ENCODE data around the gene EFCAB9.
"Not testable (repeated sequence)": the region's sequence is repeated elsewhere in the genome, so short reads cannot be mapped to it uniquely, and the experiment has no call there.

EFCAB9 gene

DNA sequence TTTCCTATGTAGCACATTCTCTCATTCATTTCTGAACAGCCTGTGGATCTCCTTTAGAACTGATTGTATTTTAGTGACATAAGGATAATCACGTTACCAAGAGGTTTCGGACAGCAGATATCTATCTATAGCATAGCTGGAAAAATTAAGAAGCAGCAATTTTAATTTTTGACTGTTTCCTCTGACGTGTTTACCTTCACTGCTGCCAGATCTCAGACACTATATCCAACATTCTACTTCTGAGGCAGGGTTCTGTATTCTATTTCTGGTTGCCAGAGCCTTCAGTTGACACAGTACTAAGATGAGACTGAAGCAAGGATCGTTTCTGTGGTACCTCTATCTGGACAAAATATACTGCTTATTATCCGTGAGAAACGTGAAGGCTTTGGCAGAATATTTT lies at the start of gene EFCAB9:
EFCAB9 (plus strand) TSS at position 301 of the 400 bp plus-strand sequence; CDS start at position 302, 1 bp downstream.
- no peak for DNase-seq

DNA sequence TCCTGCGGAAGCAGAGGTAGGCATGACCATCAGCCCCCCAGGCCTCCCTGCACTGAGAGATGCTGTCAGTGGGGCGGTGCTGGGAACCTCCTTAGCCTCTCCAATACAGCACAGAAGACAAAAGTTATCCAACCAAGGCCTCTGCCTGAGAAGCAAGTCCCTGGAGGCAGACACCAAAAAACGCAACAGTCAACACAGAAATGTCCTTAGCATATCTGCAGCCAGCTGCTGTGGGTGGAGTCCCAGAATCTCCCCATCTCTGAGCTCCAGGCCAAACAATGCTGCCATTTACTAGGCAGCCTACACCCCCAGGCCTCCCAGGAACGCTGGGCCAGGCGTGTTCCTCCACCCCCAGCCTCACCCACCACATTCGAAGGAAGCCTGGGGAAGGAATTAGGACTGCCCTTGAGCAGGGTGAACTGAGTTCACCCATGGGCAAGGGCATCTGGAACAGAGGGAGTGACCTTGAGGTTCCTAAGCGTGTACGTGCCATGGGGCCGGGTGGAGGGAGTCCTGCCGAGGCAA lies 49.6 kb upstream of the EFCAB9 start:
- peak; percentile 56 for DNase-seq

DNA sequence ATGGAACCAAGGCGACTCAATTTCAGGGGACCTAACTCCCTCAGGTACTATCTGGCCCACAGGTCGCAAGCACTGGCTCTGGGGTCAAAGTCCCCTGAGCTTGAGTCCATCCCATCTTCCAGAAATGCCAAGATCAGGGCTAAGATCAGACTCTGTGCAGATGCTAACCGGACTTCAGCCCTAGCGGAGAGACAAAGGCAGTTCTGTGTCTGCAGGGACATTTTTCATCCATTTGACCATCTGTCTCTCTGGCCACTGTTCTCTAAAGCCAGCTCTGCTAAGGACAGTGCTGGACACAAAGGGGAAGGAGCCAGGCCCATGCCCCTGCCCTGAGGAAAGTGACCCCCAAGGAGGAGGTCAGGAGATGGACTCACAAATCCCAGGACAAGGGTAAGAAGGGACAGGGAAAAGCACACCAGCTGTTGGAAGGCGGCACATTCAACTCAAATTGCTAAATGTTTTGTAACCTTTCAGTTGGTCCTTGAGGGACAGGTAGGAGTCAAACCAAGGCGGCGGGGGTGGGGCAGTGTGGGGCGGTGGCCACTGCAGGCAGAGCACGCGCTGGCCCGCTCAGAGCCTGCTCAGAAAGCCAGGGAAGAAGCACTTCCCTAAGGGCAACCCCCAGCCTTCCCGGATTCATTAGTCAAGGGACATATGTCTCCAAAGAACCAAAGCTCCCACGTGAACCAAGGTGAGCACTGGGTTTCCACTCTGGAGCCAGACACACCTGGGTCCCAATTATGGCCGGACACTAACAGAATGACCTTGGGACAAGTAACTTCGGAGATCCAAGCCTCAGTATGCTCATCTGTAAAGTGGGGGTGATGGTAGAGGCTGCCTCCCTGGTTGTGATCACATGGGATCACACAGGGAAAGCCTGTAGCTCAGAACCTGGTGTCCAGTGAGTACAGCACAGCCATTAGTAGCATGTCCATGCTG lies 48.8 kb upstream of the EFCAB9 start:
- DNase-seq, result no peak

DNA sequence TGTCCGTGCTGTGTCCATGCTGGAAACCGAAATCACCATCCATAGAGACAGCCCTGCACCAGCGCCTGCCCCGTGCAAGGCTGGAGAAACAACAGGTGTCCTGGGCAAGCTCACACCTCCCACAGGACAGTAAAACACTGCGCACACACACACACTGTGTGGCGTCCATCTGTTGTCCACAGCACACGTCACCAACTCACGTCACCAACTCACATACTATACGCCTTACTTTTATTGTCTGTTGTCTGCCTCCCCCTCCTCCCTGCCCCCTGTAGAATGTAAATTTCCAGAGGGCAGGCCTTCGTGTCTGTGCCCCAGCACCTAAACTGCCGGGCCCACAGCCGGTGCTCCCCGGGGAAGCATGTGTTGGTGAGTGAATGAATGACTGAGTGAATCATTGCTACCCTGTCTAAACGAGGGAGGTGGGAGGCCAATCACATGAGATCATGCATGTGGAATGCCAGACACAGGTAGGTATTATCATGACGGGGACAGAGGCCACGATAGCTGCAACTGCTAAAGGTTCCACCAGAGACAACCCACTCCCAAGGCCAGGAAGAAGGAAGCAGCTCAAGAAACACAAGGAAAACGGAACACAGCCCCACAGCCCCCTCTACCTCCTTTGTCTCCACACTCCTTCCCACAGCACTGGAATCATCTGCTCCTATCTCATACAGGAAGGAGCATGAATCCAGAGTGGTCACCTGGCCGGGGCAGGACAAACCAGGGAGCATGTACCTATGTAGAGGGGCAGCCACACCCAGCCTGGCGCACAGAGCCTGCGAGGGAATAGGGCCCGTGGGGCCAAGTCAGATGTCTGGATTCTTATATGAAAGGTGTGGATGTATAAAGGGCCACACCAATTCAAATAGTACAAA lies 47.9 kb upstream of the EFCAB9 start:
- no peak for DNase-seq

DNA sequence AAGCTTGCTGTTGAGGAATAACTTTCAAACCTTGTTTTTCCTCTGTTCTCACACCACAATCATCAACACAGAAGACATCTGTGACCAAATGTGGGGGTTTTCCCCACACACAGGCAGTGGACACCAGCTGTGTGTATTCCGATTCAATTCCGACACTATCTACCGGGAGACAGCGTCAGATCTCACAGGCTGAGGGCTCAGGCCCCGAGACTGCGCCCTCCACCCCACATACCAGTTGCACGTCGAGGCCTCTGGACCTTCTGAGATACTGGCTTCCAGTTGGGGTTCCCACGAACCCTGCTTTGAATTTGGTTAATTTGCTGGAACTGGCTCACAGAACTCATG lies 47.3 kb upstream of the EFCAB9 start:
- no peak for DNase-seq

DNA sequence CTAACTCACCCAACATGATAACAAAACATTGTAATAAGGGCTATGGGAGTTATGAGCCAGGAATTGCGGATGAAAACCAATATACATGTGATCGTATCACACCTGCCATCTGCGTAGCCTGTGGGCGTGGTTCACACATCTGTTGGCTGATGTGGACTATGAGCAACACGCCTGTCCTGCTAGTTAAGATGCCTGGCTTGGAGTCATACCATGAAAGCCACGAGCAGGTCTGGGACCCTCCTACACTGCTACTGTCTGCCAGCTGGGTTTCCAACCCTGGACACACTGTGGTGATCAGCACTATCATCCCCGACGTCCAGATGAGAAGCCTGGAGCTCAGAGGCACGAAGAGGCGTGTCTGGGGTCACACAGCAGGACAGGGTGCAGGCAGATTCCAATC lies 46.1 kb upstream of the EFCAB9 start:
- no peak for DNase-seq

DNA sequence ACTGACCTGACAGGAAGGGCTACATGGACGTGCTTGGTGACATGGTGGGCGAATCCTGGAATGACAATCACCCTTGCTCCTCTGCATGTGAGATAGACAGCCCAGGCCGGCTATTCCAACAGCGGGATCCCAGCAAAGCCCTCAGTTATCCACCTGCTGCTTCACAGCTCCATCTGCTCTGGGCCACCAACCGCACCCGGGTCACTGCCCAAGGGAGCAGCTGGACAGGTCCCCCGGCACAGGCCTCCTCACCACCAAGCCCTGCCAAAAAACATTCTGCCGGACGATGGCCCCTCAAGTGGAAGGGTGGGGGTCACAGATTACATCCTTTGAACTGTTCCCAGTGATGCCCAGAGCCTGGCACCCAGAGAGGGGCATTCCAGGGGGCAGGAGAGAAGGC lies 45.6 kb upstream of the EFCAB9 start:
- DNase-seq, result no peak

DNA sequence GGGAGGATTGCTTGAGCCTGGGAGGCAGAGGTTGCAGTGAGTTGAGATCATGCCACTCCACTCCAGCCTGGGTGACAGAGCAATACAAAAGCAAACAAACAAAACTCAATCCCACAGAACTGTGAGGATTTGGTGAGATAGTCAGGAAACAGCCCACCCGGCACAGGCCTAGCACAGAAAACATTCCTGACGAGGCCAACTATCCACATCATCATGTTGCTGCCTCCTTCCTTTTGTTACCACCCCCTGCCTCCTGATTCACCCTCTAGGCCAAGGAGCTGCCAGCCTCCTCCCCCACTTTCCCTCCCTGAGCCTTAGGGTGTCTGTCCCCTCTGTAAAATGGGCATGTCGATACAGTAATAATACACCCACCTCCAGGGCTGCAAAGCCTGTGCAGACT lies 44.9 kb upstream of the EFCAB9 start:
- DNase-seq, result no peak

DNA sequence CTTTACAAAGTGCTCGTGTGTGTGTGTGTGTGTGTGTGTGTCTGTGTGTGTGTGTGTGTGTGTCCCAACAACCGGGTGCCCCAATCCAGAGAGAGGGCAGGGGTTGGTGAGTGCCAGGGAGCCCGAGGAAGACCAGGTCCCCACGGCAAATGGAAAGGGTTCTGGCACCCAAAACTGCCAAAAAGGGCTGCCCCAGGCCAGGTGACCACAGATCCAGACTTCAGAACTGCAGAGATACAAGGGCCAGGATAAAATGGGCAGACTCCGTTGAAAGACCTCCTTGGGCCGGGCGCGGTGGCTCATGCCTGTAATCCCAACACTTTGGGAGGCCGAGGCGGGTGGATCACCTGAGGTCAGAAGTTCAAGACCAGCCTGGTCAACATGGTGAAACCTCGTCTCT lies 44.5 kb upstream of the EFCAB9 start:
- not testable (repeated sequence) for DNase-seq

DNA sequence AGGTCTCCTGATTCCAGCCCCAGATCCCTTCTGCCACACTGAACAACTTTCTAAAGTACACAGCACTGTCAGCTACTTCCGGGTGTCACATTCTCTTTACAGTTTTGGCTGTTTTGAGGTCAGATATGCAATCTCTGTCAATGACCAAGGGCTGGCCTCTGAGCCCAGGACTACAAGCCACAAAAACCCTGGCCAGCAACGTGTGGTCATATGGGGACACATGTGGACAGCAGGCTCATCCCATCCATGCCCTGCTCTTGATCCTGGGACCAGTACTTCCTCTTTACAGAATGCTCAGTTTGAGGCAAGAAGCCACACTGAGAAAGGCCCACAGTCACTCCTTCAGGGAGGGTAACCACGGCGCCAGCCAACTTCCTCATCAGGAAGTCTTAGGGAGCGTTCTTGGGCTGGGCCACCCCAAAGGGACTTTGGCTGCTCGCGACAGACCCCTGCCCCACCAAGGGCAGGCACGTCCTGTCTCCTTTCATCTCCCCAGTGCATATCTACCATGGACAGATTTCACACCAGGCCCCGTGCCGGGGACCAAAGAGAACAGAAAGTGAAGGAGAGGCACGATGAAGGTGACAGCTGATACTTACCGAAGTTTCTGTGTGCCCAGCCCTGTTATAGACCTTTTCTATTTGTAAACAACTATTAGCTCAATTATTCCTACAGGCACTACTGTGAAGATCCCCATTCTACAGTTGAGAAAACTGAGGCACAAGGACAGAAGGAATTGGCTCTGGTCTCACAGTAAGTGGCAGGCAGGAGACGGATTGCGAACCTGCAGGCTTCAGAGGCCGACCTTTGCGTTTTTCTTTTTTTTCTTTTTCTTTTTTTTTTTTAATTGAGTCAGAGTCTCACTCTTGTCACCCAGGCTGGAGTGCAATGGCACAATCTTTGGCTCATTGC lies 43.2 kb upstream of the EFCAB9 start:
- DNase-seq, result peak; percentile 40

DNA sequence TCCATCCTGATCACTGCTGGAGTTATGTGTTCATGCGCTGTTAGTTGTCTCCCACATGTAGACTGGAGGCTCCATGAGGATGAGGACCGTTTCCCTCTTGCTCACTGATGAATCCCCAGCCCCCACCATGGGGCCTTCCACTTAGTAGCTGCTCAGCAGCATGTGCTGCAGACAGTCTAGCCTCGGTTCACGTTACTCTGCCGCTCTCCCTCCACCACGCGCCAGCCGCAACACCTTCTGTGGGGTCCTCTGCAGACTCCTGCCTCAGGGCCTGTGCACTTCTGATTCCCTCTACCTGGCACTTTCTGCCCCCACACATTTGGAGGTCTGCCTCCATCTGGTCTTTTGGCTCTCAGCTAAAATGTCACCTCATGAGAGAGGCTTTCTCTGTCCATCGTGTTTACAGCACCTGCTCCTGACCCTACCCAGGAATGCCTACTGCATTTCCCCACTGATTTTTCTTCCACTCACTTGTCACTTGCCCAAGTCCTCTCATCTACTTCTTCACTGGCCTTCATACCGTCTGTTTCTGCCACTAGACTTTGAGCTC lies 42.2 kb upstream of the EFCAB9 start:
- DNase-seq, result no peak

DNA sequence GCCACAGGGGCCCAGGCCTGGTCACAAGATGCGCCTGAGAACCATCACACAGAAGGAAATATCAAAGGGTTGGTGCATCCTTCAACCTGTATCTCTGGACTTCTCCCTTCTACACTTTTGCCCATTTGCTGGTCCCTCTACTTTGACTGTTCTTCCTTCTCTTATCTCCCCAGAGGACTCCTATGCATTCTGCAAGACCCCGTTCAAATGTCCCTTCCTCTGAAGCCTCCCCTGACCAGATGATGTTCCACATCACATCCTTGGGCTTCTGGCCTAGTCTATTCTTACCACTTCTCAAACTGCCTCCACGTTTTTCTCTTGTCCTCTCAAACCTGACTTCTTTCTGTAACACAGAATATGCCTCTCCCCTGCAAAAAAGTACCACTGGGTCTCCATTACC lies 40.3 kb upstream of the EFCAB9 start:
- DNase-seq, result no peak

DNA sequence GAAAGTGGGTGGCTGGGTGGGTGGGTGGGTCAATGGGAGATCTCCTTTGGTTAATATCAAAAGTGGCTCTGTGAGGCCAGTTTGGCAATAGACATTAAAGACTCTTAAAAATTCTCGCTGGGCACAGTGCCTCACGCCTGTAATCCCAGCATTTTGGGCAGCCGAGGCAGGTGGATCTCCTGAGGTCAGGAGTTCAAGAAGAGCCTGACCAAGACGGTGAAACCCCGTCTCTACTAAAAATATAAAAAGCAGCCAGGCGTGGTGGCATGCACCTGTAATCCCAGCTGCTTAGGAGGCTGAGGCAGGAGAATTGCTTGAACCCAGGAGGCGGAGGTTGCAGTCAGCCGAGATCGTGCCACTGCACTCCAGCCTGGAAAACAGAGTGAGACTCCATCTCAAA lies 38.9 kb upstream of the EFCAB9 start:
- not testable (repeated sequence) for DNase-seq

DNA sequence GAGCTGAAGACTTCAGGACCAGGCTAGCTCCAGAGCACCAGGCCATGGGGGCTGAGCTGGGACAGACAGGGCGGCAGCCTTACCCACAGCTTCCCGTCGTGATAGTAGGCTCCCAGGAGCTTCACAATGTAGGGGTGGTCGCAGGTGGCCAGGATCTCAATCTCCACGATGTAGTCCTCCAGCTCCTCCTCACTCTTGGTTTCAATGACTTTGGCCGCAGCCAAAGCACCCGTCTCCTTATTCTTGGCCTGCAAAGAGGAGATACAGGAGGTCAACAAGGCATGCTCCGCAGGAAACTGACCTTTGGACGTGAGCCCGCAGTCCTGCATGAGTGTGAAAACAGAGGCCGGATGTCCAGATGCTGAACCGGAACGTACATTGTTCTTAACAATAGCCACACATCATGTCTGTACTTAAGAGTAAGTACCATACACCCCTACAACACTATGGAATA lies 37.4 kb upstream of the EFCAB9 start:
- DNase-seq, result no peak

DNA sequence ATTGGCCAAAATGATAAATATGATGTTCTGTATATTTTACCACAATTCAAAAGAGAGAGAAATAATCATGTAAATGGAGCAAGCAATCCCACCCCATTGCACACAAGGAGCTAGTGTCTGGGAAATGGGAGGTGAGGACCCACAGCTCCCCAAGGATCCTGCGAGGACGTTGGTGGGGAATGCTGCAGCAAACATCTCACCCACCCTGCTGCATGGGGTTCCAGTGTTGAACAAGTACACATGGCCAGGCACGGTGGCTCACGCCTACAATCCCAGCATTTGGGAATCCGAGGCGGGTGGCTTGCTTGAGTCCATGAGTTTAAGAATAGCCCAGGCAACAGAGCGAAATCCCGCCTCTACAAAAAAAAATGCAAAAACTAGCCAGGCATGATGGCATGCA lies 35.0 kb upstream of the EFCAB9 start:
- no peak for DNase-seq

DNA sequence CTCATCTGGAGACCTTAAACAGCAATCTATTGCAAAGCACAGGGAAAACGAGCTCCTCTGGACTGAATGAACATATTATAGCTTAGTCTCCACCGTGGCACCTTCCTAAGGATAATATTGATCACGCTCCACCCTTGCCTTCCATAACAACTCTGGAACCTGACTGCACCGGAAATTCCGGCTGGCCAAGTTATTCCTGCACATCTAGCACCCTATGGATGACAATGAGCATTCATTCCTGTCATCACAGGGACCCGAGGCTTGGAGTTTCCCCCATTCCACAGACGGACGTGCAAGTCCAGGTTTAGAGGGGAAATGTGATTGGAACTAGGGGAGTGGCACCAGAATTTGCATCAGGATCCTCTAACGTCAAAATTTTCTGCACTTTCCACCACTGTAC lies 33.5 kb upstream of the EFCAB9 start:
- no peak for DNase-seq

DNA sequence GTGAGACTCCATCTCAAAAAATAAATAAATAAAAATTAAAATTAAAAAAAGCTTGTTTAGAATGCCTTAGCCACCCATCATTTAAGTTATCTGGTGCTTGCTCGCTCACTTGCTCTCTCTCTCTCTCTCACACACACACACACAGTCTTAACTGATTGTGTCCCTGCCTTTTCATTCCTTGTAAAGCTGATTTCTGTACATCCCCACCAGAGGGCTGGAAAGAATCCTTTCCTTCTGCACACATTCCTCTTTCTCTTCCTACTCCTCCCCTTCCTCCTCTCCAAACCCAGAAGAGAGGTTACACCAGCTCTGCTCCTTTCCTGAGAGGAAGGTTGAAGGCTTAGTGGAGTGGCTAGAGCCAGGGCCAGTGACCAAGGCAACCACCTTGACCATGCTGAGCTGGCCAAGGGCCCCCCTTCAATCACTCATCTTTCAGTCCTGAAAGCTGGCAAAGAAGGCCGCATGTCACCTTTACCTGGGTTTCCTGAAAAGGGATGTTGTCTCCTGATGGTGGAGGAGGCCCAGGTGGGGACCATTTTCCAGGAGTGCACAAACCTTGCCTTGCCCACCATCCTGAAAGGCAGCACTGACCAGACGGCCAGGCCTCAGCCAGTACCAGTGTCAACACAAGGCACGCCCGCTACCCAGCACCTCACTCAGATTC lies 31.5 kb upstream of the EFCAB9 start:
- DNase-seq, result peak; percentile 59

DNA sequence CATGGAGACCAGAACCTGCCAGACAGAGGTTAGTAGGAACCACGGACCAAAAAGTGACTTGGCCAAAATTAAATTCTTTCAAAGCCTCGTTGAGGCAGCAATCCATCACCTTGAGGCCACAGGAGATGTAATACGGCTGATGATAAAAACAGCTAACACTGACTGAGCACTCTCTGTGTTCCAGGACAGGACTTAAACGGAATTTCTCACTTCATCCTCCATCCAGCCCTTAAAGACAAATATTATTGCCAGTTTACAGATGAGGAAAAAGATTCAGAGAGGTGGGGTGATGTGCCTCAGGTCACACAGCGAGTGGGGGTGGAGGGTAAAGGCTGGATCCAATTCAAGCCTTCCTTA lies 31.0 kb upstream of the EFCAB9 start:
- no peak for DNase-seq

DNA sequence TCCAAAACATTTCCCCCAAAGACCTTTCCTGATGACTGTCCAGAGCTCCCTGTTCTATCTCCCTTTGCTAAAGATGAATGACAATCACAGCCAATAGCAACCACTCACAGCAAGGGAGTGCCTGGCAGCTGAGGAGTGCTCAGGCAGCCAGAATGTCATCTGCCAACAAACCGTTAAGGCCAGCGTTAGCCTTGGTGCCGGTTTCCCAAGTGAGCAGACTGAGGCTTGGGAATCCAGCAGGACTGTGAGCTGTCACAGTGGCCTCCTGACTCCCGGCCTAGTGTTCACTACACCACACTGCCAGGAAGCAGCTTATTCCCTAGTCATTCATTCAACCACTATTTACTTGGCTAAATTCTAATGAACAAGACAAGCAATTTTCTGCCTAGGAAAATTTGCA lies 30.6 kb upstream of the EFCAB9 start:
- peak; percentile 66 for DNase-seq

DNA sequence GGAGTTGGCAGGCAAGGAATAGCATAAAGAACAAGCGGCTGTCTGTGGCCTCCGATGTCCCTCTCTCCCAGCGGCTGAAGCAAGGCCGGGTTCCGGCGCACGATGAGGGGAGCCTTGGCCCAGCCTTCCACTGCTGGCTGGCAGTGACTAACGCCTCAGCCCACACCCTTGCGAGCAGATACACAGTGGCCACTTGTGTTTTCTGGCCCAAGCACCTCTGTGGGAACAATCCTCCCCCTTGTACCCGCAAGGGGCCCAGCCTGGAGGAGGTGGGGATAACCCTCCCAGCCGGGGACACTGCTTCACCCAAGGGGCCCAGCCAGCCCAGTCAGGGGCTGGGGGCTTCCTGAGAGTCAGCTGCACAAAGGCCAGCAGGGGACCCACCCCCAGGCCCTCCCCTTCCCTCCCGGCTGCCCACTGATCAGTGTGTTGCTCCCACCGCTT lies 29.2 kb upstream of the EFCAB9 start:
- peak; percentile 79 for DNase-seq

DNA sequence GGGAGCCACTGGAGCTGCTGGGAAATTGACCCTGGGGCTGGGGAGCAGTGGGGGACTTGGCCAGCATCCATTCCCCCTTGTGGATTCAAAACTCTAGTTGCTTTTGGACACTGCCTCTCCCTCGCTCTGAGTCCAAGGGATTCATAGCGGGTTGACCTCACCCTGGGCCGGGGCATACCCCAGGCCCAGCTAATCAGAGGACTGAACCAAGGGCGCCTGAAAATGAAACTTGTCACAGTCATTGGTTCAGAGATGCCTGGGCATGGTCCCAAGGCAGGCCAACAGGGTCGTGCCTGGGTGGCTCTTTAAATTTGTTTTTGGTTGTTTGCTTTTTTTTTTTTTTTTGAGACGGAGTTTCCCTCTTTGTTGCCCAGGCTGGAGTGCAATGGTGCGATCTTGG lies 28.5 kb upstream of the EFCAB9 start:
- DNase-seq, result no peak

Data from right hindlimb (tissue), 1 donor.